Measurements from ENCODE around the gene XPA.
"Not testable (repeated sequence)": the region's sequence is repeated elsewhere in the genome, so short reads cannot be mapped to it uniquely, and the experiment has no call there.

Gene XPA

DNA sequence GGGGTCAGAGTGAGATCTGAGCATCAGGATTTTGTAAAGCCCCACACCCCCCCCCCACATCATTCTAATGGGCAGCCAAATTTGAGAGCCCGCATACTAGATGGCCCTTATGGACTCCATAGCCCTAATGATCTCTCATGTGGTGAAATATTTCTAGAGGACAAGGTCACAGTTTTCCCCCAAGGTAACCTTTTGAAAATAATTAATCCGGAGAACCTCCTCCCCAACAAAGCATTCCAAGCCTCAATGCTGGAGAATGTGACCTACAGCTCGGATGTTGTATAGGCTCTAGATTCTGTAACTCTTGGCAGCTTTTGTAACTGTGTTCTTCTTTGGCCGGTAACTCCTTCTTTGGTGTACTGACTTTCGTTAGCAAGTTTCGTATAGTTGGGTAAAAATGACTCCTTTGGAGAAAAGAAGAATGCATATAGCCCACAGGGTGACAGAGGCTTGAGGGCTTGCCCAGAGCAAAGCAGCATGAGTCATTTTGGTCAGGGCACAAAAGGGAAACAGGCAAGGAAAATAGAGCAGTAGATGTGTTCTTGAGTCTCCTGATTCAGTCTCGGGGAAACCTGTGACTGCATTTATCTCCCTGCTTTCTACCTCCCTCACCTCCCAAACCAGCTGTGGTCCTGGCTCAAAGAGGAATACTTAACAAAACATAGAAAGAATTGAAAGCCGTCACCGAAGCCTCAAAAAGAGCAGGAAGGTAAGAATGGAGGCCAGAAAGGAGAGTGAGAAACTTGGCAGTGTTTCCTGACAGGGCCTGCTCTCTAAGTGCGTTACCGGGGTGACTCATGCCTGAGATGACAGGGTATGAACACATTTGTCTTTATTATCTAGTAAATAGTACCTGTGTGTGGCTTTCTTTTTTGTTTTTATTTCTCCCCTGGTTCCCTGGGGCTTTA lies 6.6 kb upstream of the XPA start:
- DNase-seq: peak; percentile 16

DNA sequence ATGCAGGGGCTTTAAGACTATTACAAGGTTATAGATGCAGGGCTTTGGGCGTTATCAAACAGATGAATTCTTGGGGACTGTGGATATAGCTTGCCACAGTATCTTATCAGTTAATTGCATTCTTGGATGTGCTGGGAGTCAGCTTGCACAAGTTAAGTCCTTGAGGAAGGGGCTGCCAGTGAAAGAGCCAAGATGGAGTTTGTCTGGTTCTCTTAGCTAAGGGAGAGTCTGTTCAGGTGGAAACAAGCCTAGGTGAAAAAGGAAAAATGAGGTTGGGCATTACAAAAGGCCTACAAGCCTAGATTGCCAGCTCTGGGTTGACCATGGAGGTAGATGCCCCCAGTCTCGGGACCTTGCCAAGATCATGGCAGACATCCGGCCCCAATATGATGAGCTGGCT lies 2.7 kb upstream of the XPA start:
- DNase-seq: not testable (repeated sequence)

DNA sequence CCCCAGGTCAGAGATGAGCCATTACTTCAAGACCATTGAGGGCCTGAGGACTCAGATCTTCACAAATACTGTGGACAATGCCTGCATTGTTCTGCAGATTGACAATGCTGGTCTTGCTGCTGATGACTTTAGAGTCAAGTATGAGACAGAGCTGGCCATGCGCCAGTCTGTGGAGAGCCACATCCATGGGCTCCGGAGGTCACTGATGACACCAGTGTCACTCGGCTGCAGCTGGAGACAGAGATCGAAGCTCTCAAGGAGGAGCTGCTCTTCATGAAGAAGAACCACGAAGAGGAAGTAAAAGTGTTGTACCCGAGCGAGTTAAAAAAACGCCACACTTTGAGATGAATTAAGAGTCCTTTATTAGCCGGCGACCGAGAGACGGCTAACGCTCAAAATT lies 2.1 kb upstream of the XPA start:
- DNase-seq: not testable (repeated sequence)

DNA sequence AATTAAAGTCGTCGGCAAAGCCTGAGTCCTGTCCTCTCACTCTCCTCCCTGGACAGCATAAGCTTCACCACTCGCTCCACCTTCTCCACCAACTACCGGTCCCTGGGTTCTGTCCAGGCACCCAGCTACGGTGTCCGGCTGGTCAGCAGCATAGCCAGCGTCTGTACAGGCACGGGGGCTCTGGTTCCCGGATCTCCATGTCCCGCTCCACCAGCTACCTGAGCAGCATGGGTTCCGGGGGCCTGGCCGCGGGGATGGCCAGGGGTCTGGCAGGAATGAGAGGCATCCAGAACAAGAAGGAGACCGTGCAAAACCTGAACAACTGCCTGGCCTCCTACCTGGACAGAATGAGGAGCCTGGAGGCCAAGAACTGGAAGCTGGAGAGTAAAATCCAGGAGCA lies 1.7 kb upstream of the XPA start:
- DNase-seq: no peak

DNA sequence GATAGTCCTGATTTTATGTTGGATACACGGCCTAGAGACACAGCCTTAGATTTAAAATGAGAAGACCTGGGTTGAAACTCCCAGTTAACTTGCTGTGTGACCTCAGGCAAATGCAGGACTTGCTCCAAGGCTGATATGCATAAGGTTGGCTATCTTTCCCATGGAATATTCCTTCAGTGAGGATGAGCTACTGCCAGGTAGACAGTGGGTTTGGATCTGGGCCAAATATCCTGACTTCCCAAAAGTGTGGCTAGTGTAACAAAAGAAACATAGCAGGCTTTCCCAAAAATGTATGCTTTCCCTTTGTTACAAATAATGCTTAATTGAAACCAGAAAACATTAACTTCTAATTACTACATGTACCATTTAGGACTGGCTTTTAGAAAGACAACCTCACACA lies 697 bp upstream of the XPA start:
- DNase-seq: no peak

DNA sequence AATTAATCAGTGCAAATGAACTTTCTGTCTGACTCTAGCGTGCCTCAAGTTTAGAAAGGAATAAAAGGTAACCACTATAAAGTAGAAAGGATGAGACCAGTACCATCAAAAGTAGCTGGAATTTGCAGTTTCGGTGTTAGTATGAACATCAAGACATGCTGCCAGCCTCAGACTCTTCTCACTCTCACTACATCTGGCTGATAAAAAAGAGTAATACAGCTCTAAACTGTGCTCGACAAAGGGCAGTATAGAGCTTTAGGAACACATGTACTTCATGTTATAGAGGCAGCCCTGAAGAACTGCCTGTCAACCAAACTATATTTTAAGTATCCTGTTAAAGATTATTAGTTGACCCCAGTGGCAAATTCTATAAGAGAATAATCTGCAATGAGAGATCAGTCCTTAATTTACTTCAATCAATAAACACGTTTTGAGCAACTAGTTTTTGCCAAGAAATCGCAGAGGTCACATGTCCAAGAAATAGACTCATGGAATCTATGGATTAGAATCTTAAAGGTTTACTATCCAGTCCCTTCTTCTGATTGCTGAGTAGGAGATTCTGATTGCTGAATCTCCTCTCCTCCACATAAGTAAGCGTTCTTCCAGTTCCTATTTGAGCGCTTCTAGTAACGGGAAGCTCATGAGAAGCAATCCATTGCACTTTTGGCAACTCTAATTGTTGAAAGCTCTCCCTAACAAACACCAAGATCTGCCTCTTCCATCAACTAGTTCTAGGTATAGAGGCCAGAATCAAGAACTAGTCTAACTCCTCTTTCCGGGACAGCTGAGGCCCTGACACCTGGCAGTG lies 941 bp downstream of the XPA start:
- no peak for DNase-seq

DNA sequence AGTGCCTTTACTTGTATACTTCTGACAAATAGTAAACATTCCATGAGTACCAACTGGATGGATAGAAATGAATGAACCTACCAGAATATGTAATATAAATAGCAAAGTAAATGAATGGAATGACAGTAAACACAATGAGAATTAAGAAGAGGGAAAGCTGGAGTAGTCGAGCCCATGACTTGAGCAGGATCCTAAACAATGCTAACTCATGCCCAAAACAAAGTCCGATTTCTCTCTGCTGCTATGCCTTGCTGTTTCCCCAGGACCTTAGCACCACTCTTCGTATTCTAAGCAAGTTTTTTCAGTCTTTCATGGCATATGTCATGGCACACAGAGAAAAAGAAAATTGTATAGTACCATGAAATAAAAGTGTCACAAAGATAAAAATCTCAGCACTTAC lies 1.8 kb downstream of the XPA start:
- no peak for DNase-seq

DNA sequence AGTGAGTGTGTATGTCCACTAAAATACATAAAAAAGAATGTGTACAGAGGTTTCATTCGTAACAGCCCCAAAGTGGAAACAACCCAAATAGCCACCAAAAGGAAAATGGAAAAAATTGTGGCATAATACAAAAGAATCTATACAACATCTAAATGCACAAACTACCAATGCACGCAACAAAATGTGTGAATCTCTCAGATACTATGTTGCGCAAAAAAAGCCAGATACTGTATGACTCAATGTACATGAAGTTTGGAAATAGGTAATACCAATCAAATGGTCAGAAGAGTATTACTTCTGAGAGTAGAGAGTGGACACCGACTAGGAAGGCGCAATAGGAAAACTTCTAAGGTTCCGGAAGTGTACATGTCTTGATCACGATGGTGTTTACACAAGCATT lies 2.4 kb downstream of the XPA start:
- DNase-seq: no peak

DNA sequence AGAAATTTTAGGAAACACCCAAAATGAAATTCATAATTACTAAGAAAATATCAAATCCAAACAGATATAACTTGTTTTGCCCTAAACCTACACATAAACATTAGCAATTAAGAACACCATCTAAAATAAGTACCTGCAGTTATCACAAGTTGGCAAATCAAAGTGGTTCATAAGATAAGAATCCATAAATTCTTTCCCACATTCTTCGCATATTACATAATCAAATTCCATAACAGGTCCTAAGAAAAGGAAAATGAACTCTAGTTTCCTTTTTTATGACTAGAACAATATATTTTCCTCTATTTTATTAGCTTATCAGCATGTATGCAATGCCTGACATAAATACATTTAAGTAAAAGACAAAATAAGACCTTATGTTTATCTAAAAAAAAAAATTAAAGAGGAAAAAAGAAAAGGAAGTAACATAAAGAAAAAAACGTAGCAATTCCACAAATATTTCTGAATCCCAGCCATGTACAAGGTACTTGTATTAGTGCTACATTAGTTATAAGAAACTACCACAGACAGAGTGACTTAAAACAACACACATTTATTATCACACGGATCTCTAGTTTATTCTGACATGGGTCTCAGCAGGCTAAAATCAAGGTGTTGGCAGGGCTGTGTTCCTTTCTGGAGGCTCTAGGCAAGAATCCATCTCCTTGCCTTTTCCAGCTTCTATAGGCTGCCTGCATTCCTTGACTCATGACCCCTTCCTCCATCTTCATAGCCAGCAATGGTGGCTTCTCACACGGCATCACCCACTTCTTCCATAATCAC lies 7.5 kb downstream of the XPA start:
- no peak for DNase-seq

DNA sequence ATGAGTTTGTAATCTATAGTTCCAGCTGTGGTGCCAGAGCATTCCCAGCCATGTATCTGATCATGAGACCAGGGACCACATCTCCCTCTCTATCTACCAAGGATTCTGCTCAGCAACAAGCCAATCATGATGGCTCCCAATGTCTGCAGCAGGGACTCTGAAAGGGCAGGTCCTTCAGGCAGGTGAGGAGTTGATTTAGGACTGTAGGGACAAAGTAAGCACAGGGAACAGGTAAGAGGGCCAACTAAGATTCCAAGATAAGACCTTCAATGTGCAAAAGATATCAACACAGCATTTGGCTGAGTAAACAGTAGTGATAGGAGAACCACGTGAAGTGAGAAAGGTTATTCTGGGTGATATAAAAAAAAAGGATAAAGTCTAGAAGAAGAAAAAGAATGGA lies 8.5 kb downstream of the XPA start:
- DNase-seq: no peak

DNA sequence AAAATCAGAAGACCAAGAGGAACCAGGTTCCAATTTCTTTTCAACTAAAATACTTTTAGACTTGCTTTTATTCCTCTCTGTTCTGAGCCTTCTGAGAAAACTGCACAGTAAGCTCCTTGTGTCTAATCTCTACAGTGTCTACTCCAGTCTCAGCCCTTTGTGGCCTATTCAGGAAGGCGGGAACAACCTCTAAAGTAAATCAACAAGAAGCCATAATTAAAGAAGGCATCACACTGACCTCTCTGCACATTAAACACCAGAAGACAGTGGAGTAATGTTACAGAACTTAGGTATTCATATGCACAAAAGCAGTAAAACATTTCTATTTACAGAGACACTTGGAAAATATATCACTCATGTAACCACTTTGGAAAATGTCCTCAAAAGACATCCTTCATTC lies 14.9 kb downstream of the XPA start:
- no peak for DNase-seq

DNA sequence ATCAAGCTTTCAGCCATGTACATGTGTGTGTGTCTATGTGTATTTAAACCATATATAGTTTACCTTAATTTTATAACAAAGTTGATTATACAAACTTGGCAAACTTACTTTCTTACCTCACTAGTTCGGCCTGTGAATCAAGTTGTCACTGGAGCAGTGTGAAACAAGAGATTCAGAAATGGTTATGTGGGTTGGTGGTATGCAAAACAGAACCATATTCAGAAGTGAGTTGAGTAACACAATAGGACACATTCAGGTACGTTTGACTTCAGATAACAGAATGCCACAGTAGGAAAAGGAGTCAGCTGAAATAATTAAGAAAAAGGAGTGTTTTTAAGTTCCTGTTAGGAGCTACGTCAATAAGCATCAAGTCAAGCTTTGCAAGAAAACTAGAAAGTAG lies 21.5 kb downstream of the XPA start:
- no peak for DNase-seq

DNA sequence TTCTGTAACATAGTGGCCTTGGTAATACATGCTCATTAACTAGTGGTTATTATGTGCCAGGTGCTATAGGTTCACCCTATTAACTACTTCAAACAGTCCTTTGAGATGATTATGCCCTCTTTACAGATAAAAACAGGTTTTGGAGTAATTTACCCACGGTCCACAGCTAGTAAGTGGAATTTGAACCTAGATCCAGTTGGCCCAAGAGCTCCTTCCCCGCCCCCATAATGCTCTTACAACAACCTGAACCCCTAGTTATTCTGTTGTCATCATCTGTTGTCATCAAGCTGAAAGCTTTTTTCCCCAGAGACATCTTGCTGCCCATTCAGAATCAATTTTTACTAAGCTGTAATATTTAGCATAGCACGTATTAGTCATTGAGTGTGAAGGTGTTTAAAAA lies 23.2 kb downstream of the XPA start:
- no peak for DNase-seq

DNA sequence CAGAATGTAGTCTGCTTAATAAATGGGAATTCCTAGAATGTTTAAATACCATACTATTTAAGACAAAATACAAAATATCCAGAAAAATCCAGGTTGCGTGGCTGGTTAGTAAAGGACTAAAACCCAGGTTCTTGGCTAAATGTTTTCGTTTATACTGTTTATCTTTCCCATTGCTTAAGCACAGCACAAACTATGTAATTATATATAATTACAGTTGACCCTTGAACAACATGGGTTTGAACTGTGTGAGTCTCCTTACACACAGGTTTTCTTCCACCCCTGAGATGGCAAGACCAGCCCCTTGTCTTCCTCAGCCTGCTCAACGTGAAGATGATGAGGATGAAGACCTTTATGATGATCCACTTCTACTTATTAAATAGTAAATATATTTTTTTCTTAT lies 24.7 kb downstream of the XPA start:
- no peak for DNase-seq

DNA sequence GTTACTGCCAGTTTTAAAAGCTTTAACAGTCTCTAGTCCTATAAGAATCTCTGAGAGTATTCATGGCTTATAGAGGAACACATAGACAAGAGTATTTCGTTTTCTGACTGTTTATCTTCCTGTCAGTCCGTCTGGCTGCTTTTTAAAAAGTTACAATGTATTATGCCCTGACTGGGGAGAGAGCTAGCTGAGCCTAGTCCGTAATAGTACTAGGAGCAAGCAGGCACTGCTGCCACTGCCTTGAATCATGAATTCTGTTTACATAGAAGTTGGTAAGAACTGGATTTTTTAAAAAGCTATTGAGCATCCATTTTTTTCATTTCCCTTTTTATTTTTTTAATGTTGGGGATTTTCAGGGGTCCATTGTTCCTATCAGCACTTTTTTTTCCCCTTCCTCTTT lies 26.6 kb downstream of the XPA start:
- DNase-seq: no peak

DNA sequence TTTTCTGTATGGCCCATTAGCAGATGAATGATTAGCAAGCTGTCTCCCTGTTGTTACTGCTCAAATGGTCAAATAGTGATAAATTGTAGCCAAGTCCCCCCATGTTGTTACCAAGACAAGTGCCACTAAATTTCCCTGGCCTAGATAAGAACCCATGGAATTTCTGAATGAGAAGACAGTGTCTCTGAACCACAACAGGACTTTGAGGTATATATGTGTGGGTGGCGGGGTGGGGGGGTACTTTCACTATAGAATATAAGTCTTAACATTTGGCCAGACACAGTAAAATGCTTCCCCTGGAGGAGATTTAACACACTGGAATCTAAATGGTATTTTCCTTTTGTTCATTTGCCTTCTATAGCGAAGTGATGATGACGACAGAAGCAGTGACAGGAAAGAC lies 28.7 kb downstream of the XPA start:
- no peak for DNase-seq

DNA sequence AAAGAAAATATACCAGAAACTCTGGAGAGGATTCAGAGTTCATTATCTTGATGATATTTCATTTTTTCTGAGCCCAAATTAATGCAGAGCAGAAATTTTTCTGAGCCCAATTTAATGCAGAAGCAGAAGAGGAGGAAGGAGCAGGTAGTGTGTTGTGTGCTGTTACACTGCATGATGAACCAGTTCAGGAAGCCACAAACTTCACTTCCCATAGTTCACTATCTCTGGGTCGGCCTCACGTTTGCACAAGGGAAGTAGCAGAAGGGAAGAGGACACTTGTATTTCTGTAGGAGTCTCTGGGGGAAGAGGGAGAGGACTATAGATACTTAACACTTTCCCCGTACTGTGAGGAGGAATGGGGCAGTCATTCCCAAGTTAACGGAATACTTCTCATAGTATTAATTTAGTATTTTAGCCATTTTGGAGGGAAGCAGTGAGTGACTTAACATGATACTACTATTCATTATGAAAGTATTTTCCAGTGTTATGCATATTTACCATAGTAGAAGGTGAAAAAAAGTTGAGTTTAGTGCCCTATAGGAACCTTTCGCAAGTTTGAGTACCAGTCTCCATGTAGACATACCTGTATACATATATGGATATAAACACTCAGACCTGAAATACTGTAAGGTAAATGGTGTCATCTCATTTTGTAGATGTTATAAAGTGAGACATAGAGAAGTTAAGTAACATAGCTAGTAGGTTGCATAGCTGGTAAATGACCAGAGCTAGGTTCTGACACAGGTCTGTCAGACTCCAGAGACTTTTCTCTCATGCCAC lies 30.0 kb downstream of the XPA start:
- DNase-seq: no peak

DNA sequence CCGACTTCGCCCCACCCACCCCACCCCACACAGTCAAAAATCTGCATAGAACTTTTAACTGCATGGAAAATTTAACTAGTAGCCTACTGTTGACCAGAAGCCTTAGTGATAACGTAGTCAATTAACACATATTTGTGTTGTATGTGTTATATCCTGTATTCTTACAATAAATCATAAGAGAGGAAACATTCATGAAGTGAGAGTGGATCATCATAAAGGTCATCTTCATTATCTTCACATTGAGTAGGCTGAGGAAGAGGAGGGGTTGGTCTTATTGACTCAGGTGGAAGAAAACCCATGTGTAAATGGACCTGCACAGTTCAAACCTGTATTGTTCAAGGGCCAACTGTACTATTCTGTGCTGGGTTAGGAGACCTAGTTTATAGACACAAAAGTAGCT lies 31.4 kb downstream of the XPA start:
- DNase-seq: no peak

DNA sequence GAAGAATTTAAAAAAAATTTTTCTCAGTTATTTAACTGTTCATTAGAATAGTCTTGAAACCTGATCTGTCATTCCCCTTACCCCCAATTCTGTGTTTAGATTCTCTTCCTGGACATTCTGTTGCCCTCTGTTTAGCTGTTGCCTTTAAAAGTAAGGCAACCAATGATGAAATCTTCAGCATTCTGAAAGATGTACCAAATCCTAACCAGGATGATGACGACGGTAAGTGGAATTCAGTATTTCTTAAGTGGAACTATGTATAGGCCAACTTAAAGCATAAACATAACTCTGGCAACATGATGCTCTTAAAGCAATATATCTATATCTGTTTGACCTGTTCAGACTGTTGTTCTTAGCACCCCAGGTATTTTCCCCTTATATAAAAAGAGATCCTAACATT lies 36.3 kb downstream of the XPA start:
- DNase-seq: no peak

DNA sequence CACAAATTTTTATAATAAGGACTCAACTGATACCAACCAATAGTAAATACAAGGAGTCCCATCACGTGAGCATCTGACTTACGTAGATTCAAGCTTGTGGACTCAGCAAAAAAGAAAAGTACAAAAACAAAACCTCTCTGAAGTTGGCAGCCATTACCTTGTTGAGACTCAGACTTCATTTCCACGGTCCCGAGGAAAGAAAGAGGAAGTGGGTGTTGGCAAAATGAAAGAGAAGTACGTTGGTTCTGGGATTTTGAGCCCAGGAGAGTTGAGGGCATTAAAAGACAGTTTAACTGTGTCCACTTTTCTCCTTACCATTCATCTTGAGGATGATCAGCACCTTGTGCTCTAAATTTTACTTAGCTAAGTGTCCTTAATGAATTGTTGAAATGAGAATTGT lies 36.8 kb downstream of the XPA start:
- DNase-seq: no peak

DNA sequence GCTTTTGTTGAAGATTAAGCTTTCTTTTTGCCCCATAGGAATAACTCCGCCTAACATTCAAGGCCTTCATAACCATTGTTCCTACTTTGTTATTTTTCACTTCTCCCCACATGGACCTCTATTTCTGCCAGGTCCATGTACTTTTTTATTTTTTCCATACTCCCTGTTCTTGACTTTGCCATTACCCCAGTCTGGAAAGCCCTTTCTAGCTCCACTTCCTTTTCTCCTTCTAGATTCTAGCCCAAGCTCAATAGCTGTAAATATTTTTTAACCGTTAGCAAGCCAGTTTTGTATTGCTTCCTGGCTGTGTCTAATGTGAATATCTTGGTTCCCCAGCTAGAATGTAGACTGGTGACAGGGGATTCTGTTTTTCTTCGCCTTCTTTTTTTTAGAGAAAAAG lies 37.4 kb downstream of the XPA start:
- no peak for DNase-seq

DNA sequence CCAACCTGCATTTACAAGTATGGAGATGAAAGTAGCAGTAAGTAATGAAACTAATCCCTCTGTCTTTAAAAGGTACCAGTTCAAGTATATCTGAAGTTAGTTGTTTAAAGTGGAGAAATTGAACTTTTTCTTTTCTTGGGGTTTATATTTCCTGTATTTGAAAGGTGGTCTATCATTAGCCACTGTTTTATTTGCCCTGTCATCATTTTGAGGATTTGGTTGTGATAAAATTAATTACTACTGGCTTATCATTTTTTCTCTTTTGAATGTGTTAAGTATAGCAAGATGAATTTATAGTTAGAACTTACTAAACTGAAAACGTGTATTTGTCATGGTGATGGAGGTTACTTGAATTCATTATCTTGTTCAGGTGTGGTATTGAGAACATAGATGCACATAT lies 38.4 kb downstream of the XPA start:
- DNase-seq: no peak

DNA sequence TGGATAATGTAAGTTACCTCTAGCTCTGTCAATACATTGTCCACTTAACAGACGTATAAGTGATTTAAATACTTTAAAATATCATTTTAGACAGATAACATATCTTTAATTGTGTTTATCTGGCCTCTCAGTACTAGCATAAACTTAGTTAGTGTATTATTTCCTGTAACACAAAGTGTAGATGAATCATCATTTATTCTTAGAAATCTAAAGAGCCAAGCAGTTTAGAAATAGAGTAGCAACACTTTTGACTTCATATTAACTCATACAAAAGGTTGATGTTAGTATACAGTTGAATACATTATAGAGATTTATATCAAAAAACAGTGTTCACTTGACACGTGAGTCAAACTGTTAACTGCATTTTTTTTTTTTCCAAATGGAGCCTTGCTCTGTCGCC lies 45.5 kb downstream of the XPA start:
- DNase-seq: no peak

All from central memory CD4-positive, alpha-beta T cell (primary cell).